Lung (tissue), 16 donors: ENCODE data around the gene KHNYN. TPM values are rescaled to one million over a fixed set of nuclear protein-coding genes. Genes with fewer than 3 reads are reported as not detected.

Experiments
- ATAC-seq: fragments of 200-7000 bp; cut with Tn5 transposase; one replicate; pipeline ENCODE4 v1.9.1; 2020; ENCODE audit warnings: moderate number of reproducible peaks; ENCODE audit not compliant: insufficient read depth, low FRiP score
- DNase-seq, 3 donors: peaks; one replicate each; pipeline ENCODE4 v3.0.0-alpha.2; 2013 to 2017
- H3K27ac ChIP-seq, 2 donors: one replicate each; pipeline ENCODE4 v1.5.1; 2013; ENCODE audit warnings: mild to moderate bottlenecking in 2 of 2, moderate library complexity in 2 of 2, control low read depth in 1 of 2, inconsistent platforms in 1 of 2, low read depth in 1 of 2, low read length in 1 of 2
- H3K27me3 ChIP-seq, 3 donors: one replicate each; pipeline ENCODE4 v1.5.1; 2013; ENCODE audit warnings: low read length in 2 of 3; ENCODE audit not compliant: control insufficient read depth in 3 of 3, insufficient read depth in 3 of 3
- H3K36me3 ChIP-seq, 4 donors: one replicate each; pipeline ENCODE4 v1.5.1; 2013; ENCODE audit warnings: low read length in 4 of 4, mild to moderate bottlenecking in 1 of 4, moderate library complexity in 1 of 4; ENCODE audit not compliant: control insufficient read depth in 4 of 4, insufficient read depth in 4 of 4
- H3K4me1 ChIP-seq, 5 donors: one replicate each; pipeline ENCODE4 v1.5.1; 2013; ENCODE audit warnings: low read length in 5 of 5, mild to moderate bottlenecking in 2 of 5, moderate library complexity in 1 of 5; ENCODE audit not compliant: control insufficient read depth in 5 of 5, insufficient read depth in 5 of 5
- H3K4me3 ChIP-seq: one replicate; pipeline ENCODE4 v1.5.1; 2013; ENCODE audit warnings: mild to moderate bottlenecking, control low read depth, moderate library complexity
- H3K9ac ChIP-seq, 2 donors: one replicate each; pipeline ENCODE4 v1.5.1; 2013; ENCODE audit warnings: low read length in 2 of 2, control low read depth in 1 of 2; ENCODE audit not compliant: insufficient read depth in 1 of 2
- H3K9me3 ChIP-seq, 4 donors: one replicate each; pipeline ENCODE4 v1.5.1; 2013; ENCODE audit warnings: low read length in 3 of 4, mild to moderate bottlenecking in 1 of 4, moderate library complexity in 1 of 4; ENCODE audit not compliant: control insufficient read depth in 4 of 4, insufficient read depth in 3 of 4
- CTCF ChIP-seq: IDR thresholded peaks from 2 replicates; pipeline ENCODE4 v1.5.1; 2012; ENCODE audit warnings: mild to moderate bottlenecking; ENCODE audit errors: control extremely low read depth, extremely low read depth
- WGBS, 2 donors: extraction: QIAGEN DNeasy Blood & Tissue Kit; methylation state at CpG; one replicate each; pipeline ENCODE4 v1.1.7; 2013; 5-methylcytosine and 5-hydroxymethylcytosine counted together
- long read RNA-seq, 5 donors: transcript quantifications; one replicate each; lab custom pipeline, GENCODE V29; 2026
- polyA plus RNA-seq, 2 donors: library from polyadenylated mRNA; stranded (reverse); fragments of 200-250 nt; gene quantifications; one replicate each; pipeline ENCODE4 v1.2.1, GENCODE V29; 2013
- total RNA-seq, 2 donors: library from RNA; depleted of rRNA in 1 of 2; stranded (reverse); fragments of >200 nt in 1 of 2; gene quantifications; one replicate each; pipeline ENCODE4 v1.2.1, GENCODE V29; 2014 to 2021
- donor health status: control.
- donor health status: control.
- donor health status: Bipolar disorder and iron deficiency.
- donor health status: healthy.
- donor health status: DM: yes; HTN: yes; CAD: no.

Gene KHNYN
- 10 to 100 TPM; 48.1 to 60.2 TPM for total RNA-seq
- 10 to 100 TPM; 27.0 to 34.1 TPM for polyA plus RNA-seq
- long read RNA-seq, donor 1, partial matches to known transcripts, result 9 of 40 reads
- long read RNA-seq, donor 1, other reads (novel, unspliced or antisense), result 24 of 40 reads
- long read RNA-seq, donor 2, partial matches to known transcripts, result 12 of 12 reads
- long read RNA-seq, donor 2, other reads (novel, unspliced or antisense), result 0 of 12 reads
- long read RNA-seq, donor 3, partial matches to known transcripts, result 5 of 9 reads
- long read RNA-seq, donor 3, other reads (novel, unspliced or antisense), result 0 of 9 reads
- long read RNA-seq, donor 4, partial matches to known transcripts, result 0 of 3 reads
- long read RNA-seq, donor 4, other reads (novel, unspliced or antisense), result 0 of 3 reads
- long read RNA-seq, donor 5, partial matches to known transcripts, result 0 of 4 reads
- long read RNA-seq, donor 5, other reads (novel, unspliced or antisense), result 0 of 4 reads

- TF ChIP-seq CTCF, result no peak
- ATAC-seq (peak; percentile 92), DNase-seq (peak; percentile 93 to 96 (median 95))
- no peaks in the 10 kb centered on the region for H3K9me3 ChIP-seq
- no peaks in the 10 kb centered on the region for H3K27me3 ChIP-seq
- H3K36me3 ChIP-seq, result peaks cover 0 to 20% (median 16%) of the 10 kb centered on the region in 4 donors
- 4 to 5% methylated on average over 55 to 57 of the region's 57 CpGs for WGBS, 2 donors
- H3K27ac ChIP-seq, result peak within 1 kb of the TSS; percentile 97 to 99
- H3K4me3 ChIP-seq, result peak within 1 kb of the TSS; percentile 55
- H3K9ac ChIP-seq, result peak within 1 kb of the TSS; percentile 83 to 89
- peaks cover 0 to 33% (median 15%) of the 10 kb centered on the region in 5 donors for H3K4me1 ChIP-seq
These were observed at the start of gene KHNYN, which contains the start of gene CBLN3 for GRCh38 chr14:24429395-24430142. TSS of gene KHNYN (plus strand) at chr14:24429954. CDS start at chr14:24430731, 777 bp downstream. TSS of gene CBLN3 (minus strand) at chr14:24429668. CDS start at chr14:24429054, 614 bp downstream.

- Histone ChIP-seq H3K4me1 (peaks cover 0 to 8% (median 0%) of the 10 kb centered on the region in 5 donors), H3K4me3 (no peak overlapping the region), H3K27me3 (no peaks in the 10 kb centered on the region), H3K9me3 (no peaks in the 10 kb centered on the region), H3K9ac (no peak overlapping the region), H3K27ac (no peak overlapping the region), H3K36me3 (peaks cover 0 to 3% (median 0%) of the 10 kb centered on the region in 4 donors)
- TF ChIP-seq CTCF, result no peak
- no peak for DNase-seq
- 88 to 92% methylated on average over 8 of the region's 8 CpGs for WGBS, 2 donors
- no peak for ATAC-seq
These were observed 48.2 kb upstream of the KHNYN start for GRCh38 chr14:24381363-24382063.

- Histone ChIP-seq H3K36me3 (peaks cover 0 to 2% (median 0%) of the 10 kb centered on the region in 4 donors), H3K9me3 (no peaks in the 10 kb centered on the region), H3K4me1 (peaks cover 0 to 8% (median 0%) of the 10 kb centered on the region in 5 donors), H3K4me3 (no peak overlapping the region), H3K9ac (no peak overlapping the region), H3K27me3 (no peaks in the 10 kb centered on the region), H3K27ac (no peak overlapping the region)
- ATAC-seq, result no peak
- TF ChIP-seq CTCF, result no peak
- no peak for DNase-seq
- WGBS, 2 donors, result 82 to 93% methylated on average over 4 of the region's 4 CpGs
These were observed 47.7 kb upstream of the KHNYN start for GRCh38 chr14:24382064-24382371.
